Heart left ventricle (tissue), 13 donors: ENCODE data around the gene C6orf136.

ENCODE experiments used
- CTCF ChIP-seq, 12 donors: fragments of 200-600 bp; sonication (generic) in 4 of 12; IDR thresholded peaks; one replicate each; pipeline versions ENCODE4 v1.5.0 to v1.8.0; 2018 to 2022; ENCODE audit warnings: antibody characterized with exemption in 12 of 12, mild to moderate bottlenecking in 5 of 12
- POLR2A ChIP-seq, 2 donors: fragments of 450-650 bp; IDR thresholded peaks; one replicate each; pipeline ENCODE4 v1.6.1; 2017; ENCODE audit warnings: antibody characterized with exemption in 2 of 2, mild to moderate bottlenecking in 2 of 2, moderate library complexity in 2 of 2
- donor health status: ischemic (EF 13 %, LVEDD 7.1; RV severe dilation, severe dysfunction).
- donor health status: DM: no; HTN: yes; CAD: no.
- donor health status: DM: no; HTN: no; CAD: no.
- donor health status: ischemic (EF 25% LVEDD 6.9; RV normal size, moderate dysfunction).
- donor health status: ischemic (EF 25% LVEDD 5.7; RV mildly dilated, moderate dysfunction).
- donor health status: ischemic (EF 35%, LVEDD 5.7; RV mildly dilated, moderate dysfunction).
- donor health status: nonischemic (EF 11% LVEDD 7.7; RV severe dilation, severe dysfunction).
- donor health status: DM: yes; HTN: yes; CAD: no.
- donor health status: PGD.
- donor health status: ischemic (EF 29% LVEDD 5.4; RV normal size, mild dysfunction).
- donor health status: nonischemic (EF 23%, LVEDD 6.1; RV moderate dilation, normal function).

GRCh38 chr6:30611150-30611855 lies 35.6 kb upstream of the C6orf136 start:
- no peak for TF ChIP-seq CTCF (IDR thresholded peaks at IDR 0.05)
- TF ChIP-seq POLR2A (IDR thresholded peaks at IDR 0.05), result no peak
